ENCODE results near the gene HDAC11.
"Not testable (repeated sequence)": the region's sequence is repeated elsewhere in the genome, so short reads cannot be mapped to it uniquely, and the experiment has no call there.

- TF ChIP-seq REST (IDR thresholded peaks at IDR 0.05; ENCODE audit: borderline replicate concordance); REST (CRISPR knock-in tag; IDR thresholded peaks at IDR 0.05; ENCODE audit: low read depth); ZFP1 (CRISPR knock-in tag; IDR thresholded peaks at IDR 0.05); PRPF4 (IDR thresholded peaks at IDR 0.05; ENCODE audit: insufficient read depth, low read depth, low read length, poor library complexity, severe bottlenecking): not testable (repeated sequence)
Observed at GRCh38 chr3:13442882-13443281, 37.2 kb upstream of the HDAC11 start.

Measured in K562 (cell line).